ENCODE data around the gene MALAT1.

MALAT1 gene

DNA sequence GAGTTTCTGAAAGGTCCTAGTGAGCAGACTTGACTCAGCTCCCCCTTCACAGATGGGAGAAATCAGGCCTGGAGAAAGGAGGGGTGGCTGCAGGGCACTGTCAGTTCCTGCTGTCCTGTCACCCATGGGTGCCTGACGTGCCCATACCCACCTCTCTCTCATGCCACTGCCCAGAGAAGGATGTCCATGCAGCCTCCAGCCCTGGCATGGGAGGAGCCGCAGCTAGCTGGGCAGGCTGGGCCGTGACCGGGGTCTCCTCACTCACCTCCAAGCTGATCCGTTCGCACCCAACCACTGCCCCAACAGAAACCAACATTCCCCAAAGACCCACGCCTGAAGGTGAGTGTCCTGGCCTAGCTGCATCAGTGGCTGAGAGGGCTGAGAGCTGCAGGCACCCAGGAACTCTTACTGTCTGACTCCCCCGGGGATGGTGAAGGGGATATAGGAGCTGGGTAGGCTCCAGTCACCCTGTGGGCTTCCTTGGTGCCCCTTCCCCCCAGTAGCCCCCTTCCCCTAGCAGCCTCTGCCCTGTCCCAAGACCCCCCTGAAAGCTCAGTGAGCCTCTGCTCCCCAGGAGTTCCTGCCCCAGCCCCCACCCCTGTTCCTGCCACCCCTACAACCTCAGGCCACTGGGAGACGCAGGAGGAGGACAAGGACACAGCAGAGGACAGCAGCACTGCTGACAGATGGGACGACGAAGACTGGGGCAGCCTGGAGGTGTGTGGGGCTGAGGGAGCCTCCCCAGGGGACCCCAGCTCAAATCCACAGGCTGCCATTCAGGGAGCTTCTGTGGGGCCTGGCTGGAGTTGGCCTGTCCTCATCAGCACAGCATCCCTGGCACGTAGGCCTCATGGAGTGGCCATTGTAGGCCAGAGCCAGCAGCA, 37.8 kb downstream of the MALAT1 start:
- Mint-ChIP-seq H3K36me3 (no peaks in the 10 kb centered on the region), H3K27me3 (no peaks in the 10 kb centered on the region), H3K27ac (peak overlapping the region; percentile 13), H3K4me1 (ENCODE audit: low read depth) (peaks cover 5% of the 10 kb centered on the region), H3K9me3 (ENCODE audit: low read depth) (no peaks in the 10 kb centered on the region), H3K4me3 (no peak overlapping the region)

DNA sequence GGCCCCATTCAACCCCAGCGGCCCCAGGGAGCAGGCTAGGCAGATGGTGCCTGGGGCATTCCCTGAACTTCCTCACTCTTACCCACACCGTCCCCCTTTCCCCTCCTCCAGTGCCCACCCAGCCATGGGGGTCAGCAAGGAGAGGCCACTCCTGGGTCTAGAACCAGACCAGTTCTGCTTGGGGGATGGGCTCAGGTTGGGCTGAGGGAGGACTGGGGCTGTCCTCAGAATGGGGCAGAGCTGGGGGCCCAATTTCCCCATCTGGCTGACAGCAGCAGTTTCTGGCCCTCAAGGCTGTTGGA, 38.4 kb downstream of the MALAT1 start:
- Mint-ChIP-seq H3K36me3 (no peaks in the 10 kb centered on the region), H3K4me3 (no peak overlapping the region), H3K27me3 (no peaks in the 10 kb centered on the region), H3K4me1 (ENCODE audit: low read depth) (peaks cover 10% of the 10 kb centered on the region), H3K9me3 (ENCODE audit: low read depth) (no peaks in the 10 kb centered on the region), H3K27ac (no peak overlapping the region)

DNA sequence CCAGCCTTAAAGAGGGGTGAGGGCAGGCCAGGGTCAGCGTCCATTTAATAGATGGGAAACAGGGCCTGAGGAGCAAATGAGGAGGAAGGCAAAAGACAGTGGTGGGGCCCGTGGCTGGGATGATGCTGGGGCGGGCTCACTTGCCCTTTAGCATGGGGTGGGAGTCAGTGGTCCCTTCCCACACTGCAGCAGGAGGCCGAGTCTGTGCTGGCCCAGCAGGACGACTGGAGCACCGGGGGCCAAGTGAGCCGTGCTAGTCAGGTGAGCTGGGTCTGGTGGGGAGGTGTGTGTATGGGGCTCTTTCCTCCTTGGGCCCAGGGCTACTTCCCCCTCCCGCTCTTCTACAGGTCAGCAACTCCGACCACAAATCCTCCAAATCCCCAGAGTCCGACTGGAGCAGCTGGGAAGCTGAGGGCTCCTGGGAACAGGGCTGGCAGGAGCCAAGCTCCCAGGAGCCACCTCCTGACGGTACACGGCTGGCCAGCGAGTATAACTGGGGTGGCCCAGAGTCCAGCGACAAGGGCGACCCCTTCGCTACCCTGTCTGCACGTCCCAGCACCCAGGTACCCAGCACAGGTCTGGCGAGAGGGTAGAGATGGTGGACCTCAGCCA, 38.9 kb downstream of the MALAT1 start:
- Mint-ChIP-seq H3K9me3 (ENCODE audit: low read depth) (no peaks in the 10 kb centered on the region), H3K27me3 (no peaks in the 10 kb centered on the region), H3K4me3 (no peak overlapping the region), H3K36me3 (peaks cover 2% of the 10 kb centered on the region), H3K4me1 (ENCODE audit: low read depth) (peaks cover 12% of the 10 kb centered on the region), H3K27ac (no peak overlapping the region)

DNA sequence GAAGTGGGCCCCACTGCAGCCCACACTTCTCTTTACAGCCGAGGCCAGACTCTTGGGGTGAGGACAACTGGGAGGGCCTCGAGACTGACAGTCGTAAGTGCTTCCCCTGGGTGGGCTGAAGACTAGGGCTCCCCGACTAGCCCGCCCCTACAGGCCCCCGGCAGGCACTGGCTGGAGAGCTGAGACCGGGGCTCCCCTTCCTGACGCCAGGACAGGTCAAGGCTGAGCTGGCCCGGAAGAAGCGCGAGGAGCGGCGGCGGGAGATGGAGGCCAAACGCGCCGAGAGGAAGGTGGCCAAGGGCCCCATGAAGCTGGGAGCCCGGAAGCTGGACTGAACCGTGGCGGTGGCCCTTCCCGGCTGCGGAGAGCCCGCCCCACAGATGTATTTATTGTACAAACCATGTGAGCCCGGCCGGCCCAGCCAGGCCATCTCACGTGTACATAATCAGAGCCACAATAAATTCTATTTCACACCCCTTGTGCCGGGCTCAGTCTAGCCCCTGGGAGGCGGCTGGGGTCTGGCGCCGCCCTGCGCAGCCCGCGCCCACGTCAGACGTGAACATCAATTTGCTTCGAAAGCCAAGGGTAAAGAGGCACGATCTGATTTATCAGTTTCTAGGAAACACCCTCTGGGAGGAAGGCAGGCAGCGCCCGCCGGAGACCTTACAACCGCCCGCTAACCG, 39.5 kb downstream of the MALAT1 start:
- H3K27me3 Mint-ChIP-seq = no peaks in the 10 kb centered on the region
- peak overlapping the region; percentile 57 for H3K4me3 Mint-ChIP-seq
- H3K9me3 Mint-ChIP-seq (ENCODE audit: low read depth) = no peaks in the 10 kb centered on the region
- peaks cover 2% of the 10 kb centered on the region for H3K36me3 Mint-ChIP-seq
- H3K4me1 Mint-ChIP-seq (ENCODE audit: low read depth) = peaks cover 12% of the 10 kb centered on the region
- no peak overlapping the region for H3K27ac Mint-ChIP-seq

DNA sequence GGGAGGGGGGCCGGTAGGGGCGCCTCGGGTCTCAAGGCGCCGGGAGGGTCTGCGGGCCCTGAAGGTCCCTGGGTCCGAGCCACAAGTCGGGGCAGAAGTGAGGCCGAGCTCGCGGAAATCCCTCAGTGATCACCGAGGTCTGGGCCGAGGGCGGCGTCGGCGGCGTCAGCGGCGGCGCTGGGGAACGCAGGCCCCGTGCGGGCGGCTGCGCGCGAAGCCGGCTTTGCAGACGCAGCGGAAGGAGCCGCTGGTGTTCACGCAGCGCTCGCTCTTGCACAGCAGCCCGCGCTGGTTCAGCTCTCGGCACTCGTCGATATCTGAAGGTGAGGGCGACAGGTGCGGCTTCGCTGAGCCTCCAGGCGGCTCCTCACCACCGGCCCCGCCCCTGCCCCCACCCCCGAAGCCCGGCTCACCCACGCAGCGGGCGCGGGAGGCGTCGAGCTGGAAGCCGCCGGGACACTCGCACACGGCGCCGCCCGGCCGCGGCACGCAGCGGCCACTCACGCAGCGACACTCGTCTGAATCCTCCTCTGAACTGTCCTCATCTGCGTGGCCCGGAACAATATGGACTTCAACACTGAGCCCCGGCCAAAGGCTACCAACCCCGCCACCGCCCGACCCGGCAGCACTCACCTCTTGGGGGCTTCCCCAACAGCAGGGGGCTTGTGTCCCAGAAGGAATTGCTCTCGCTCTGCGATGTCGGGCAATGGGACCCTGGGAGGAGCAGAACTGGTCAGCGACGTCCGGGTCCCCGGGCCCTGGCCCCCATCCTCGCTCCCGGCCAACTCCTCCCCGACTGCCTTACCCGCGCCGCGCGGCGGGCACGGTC, 40.3 kb downstream of the MALAT1 start:
- Mint-ChIP-seq H3K27ac (no peak overlapping the region), H3K36me3 (peaks cover 2% of the 10 kb centered on the region), H3K4me1 (ENCODE audit: low read depth) (peaks cover 15% of the 10 kb centered on the region), H3K4me3 (no peak overlapping the region), H3K9me3 (ENCODE audit: low read depth) (no peaks in the 10 kb centered on the region), H3K27me3 (no peaks in the 10 kb centered on the region)

DNA sequence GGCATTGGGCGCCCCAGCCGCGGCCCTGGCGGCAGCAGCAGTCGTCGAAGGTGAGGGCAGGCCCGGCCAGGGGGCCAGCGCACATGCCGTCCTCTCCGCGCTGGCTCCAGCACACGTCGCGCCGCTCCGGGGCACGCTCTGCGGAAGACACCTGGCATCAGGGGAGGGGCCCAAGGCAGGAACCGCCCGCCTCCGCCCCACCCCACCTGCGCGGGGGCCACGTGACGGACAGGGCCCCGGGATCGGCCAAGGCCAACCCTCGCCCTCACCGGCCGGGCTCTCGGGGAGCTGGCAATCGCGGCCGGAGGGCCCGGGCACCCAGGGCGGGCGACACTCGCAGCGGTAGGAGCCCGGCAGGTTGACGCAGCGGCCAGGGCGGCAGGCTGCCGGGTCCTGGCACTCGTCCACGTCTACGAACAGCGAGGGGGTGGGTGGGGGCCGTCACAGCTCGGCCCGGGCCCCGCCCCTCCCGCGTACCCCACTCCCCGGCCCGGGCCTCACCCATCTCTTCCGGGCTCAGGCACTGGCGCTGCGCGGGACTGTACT, 41.0 kb downstream of the MALAT1 start:
- Mint-ChIP-seq H3K27ac (no peak overlapping the region), H3K9me3 (ENCODE audit: low read depth) (no peaks in the 10 kb centered on the region), H3K4me1 (ENCODE audit: low read depth) (peaks cover 16% of the 10 kb centered on the region), H3K36me3 (peaks cover 2% of the 10 kb centered on the region), H3K27me3 (no peaks in the 10 kb centered on the region), H3K4me3 (peak overlapping the region; percentile 84)

DNA sequence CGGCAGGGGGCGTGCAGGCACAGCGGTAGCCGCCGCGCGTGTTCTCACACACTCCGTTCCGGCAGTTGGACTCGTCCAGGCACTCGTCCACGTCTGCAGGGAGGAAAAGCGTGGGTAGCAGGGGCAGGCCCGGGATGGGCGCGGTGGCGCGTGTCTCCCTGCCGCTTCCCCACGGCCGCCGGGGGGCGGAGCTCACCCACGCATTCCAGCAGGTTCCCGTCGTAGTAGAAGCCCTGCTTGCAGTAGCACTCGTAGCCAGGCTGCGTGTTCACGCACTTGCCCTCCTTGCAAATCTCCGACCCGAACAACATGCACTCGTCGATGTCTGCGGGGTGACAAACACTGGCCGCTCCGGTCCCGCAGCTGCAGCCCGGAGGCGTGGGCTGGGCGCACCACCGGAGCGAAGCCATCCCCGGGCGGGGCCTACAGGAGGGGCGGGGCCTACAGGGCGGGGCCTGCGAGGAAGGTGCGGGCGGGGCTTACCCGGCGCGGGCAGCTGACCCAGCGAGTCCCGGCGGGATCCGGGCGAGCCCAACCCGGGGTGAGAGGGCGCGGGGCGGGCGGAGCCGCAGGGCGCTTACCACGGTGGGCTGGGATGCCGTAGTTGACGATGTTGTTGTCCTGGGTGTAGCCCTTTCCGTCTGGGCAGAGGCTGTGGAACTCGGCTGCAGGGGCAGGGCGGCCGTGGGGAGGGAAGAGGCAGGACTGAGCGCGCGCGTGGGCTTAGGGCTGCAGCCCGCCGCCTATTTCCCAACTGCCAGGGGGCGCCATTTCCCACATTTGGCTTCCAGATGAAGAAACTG, 41.6 kb downstream of the MALAT1 start:
- peak overlapping the region; percentile 84 for H3K4me3 Mint-ChIP-seq

DNA sequence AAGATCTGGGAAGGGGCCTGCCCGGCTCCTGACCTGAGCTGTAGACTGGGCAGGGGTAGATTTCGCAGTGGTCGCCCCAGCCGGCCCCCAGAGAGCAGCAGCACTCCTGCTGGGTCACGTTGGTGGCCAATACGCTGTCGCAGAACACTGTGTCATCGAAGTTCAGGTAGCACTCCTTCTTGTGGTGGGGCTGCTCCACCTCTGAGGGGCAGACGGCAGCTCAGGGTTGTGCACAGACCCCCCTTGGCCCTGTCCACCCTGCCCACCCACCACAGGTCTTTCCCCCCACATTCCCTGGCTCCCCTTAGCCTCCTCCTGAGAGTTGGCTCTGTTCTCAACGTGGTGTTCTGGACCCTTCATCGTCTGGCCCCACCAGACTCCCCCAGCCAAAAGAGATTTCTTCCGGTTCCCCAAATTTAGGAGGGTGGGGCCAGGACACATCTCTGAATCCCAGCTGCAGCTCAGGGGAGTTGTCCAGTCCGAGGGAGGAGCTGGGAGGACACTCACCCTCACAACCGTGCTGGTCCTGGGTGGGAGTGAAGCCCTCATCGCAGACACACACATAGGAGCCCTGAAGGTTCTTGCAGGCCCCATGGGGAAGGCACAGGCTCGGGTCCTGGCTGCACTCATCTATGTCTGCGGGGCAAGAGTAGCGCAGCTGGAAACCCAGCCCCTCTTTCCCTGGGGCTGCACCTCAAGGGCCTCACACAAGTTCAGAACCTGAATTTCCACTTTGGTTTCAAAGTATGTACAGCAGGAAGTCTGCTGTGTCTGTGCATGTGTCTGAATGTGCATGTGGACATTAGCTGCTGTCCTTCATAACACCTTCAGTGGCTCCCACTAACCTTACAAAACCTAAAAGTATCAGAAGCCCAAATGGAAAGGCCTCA, 42.5 kb downstream of the MALAT1 start:
- no peaks in the 10 kb centered on the region for H3K9me3 Mint-ChIP-seq (ENCODE audit: low read depth)
- H3K27ac Mint-ChIP-seq = peak overlapping the region; percentile 58
- peak overlapping the region; percentile 84 for H3K4me3 Mint-ChIP-seq
- no peaks in the 10 kb centered on the region for H3K27me3 Mint-ChIP-seq
- peaks cover 25% of the 10 kb centered on the region for H3K4me1 Mint-ChIP-seq (ENCODE audit: low read depth)
- H3K36me3 Mint-ChIP-seq = peaks cover 2% of the 10 kb centered on the region

More for the DNA sequence above, 41.6 kb downstream of the MALAT1 start:
- no peaks in the 10 kb centered on the region for H3K27me3 Mint-ChIP-seq
- peak overlapping the region; percentile 58 for H3K27ac Mint-ChIP-seq
- H3K4me1 Mint-ChIP-seq (ENCODE audit: low read depth) = peaks cover 18% of the 10 kb centered on the region
- H3K36me3 Mint-ChIP-seq = peaks cover 2% of the 10 kb centered on the region
- no peaks in the 10 kb centered on the region for H3K9me3 Mint-ChIP-seq (ENCODE audit: low read depth)

DNA sequence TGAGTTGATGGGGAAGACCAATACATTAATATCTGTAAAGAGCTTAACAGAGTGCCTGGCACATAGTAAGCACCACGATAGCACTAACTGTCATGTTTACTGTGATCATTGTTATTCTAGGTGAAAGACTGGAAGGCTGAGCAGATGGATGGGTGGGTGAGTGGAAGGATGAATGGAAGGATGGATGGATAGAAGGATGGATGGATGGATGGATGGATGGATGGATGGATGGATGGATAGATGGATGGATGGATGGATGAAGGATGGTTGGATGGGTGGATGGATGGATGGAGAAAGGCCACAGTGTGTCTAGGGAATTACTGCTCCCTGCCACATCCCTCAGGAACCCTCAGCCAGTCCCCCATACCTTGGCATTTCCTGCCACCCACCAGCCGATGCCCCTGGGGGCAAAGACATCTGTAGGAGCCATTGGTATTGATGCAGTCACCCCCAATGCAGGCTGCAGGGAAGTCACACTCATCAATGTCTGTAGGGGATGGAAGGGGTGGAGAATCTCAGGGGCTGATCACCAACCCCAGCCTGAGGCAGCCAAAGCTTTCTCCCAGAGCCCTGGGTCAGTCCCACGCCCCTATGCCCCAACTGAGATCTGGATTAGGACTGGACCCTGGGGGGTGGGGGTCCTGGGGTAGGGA, 44.0 kb downstream of the MALAT1 start:
- no peaks in the 10 kb centered on the region for H3K27me3 Mint-ChIP-seq
- peak overlapping the region; percentile 80 for H3K27ac Mint-ChIP-seq
- no peak overlapping the region for H3K4me3 Mint-ChIP-seq
- peaks cover 2% of the 10 kb centered on the region for H3K36me3 Mint-ChIP-seq
- H3K9me3 Mint-ChIP-seq (ENCODE audit: low read depth) = no peaks in the 10 kb centered on the region
- H3K4me1 Mint-ChIP-seq (ENCODE audit: low read depth) = peaks cover 32% of the 10 kb centered on the region

DNA sequence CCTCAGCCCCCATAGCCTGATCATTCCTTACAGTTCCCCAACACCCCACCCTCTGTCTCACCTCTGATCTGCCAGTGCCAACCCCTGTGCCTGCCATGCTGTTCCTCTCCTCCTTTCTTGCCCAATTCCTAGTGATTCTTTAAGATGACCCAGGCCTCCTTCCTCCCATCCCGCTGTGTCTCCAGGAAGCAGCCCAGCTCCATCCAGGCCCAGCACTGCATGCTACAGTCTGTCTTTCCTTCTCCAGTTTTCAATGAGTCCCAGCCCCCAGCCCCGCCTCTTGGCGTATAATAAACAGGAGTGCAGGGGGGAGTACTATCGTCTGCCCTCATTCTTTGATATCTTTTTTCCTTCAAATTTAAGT, 47.0 kb downstream of the MALAT1 start:
- no peaks in the 10 kb centered on the region for H3K9me3 Mint-ChIP-seq (ENCODE audit: low read depth)

DNA sequence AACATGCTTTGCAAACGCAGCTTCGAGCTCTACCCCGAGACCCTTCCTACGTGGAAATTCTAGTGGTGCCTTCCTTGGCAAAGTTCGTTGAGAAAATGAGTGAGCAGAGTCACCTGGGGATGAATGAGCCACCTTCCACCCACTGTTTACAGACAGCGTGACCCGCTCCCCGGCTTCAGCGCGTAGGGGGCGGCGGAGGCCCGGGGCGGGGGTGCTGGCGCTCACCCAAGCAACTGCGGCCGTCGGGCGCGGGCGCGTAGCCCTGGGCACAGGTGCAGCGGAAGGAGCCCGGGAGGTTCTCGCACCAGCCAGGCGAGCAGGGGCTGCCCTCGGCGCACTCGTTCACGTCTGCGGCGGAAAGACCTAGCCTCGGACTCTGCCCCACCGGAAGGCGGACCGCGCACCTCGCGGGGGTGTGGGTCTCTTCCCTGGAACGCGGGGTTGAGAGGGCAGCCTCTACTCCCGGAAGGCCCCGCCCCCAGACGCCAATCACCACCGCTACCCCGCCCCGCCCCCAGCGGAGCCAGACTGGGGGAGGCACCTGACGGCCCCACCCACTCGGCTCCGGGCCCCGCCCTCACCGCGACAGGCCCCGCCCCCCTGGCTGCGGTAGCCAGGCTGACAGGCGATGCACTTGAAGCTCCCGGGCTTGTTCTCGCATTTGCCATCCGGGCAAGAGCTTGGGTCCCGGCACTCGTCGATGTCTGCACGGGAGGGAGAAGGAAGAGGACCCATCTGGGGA, 47.5 kb downstream of the MALAT1 start:
- Mint-ChIP-seq H3K4me3 (peak overlapping the region; percentile 85), H3K4me1 (ENCODE audit: low read depth) (peaks cover 47% of the 10 kb centered on the region)

More for the DNA sequence above, 47.0 kb downstream of the MALAT1 start:
- Mint-ChIP-seq H3K27me3 (no peaks in the 10 kb centered on the region), H3K27ac (peak overlapping the region; percentile 89), H3K4me3 (peak overlapping the region; percentile 85), H3K4me1 (ENCODE audit: low read depth) (peaks cover 47% of the 10 kb centered on the region), H3K36me3 (peaks cover 2% of the 10 kb centered on the region)

DNA sequence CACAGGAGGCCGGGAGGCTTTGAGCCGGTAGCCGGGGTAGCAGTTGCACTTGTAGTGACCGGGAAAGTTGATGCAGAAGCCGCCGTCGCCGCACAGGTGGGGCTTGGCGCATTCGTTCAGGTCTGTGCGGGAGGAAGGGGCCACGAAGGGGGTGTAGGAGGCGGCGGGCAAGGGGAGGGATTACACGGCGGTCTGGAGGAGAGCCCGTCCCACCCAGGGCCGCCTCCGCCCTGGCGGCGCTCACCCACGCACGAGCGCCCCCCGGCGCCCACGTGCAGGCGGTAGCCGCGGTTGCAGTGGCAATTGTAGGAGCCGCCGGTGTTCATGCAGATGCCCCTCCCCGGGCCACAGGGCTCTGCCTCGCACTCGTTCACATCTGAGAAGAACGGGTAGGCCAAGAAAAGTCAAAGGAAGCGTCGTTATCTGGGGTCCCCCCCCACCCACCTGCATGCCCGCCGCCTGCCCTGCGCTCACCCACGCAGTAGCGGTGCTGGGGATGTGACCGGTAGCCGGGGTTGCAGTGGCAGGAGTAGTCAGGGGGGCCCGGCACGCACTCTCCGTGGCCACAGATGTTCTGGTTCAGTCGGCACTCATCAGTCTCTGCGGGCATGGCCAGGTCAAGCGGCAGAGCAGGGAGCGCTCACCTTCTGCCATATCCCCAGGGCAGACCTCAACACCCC, 48.7 kb downstream of the MALAT1 start:
- H3K27ac Mint-ChIP-seq = peak overlapping the region; percentile 68

More for the DNA sequence above, 47.5 kb downstream of the MALAT1 start:
- H3K36me3 Mint-ChIP-seq = peaks cover 2% of the 10 kb centered on the region
- no peaks in the 10 kb centered on the region for H3K9me3 Mint-ChIP-seq (ENCODE audit: low read depth)
- H3K27ac Mint-ChIP-seq = peak overlapping the region; percentile 89
- no peaks in the 10 kb centered on the region for H3K27me3 Mint-ChIP-seq

More for the DNA sequence above, 48.7 kb downstream of the MALAT1 start:
- Mint-ChIP-seq H3K4me1 (ENCODE audit: low read depth) (peaks cover 53% of the 10 kb centered on the region), H3K9me3 (ENCODE audit: low read depth) (no peaks in the 10 kb centered on the region), H3K27me3 (no peaks in the 10 kb centered on the region), H3K4me3 (peak overlapping the region; percentile 46), H3K36me3 (peaks cover 2% of the 10 kb centered on the region)
